ENCODE data around the gene EBPL. TPM values are rescaled to one million over a fixed set of nuclear protein-coding genes. Genes with fewer than 3 reads are reported as not detected.

The EBPL gene
- total and polyA plus RNA-seq, 2 of the 4 experiments (the other 2 are of a cell fraction): 57.9 to 65.3 TPM

DNA sequence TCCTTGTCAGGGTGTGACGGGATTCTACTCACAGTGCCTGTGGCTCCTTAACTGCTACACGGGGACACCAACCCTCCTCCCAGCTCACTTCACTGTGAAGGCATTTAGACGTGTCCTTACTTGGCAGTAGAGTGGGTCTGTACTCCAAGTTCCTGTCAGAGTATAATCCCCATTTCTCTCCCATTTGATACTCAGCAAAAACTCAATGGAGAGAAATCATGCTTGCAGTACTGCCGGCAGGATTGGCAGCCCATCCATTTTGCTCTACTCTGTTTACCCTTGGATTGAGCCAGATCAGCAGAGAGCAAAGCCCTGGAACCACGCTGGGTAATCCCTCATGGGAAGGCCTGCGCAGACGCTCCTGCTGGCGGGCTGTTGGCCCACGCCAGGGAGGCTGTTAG is 34.0 kb downstream of the EBPL start:
- no peak overlapping the region; the same call in 1 of the 2 replicates for H2AK5ac ChIP-seq (ENCODE audit: low read depth, low read length)
- DNase-seq (no peak), ATAC-seq (ENCODE audit: low read depth) (no peak)
- H2BK120ac ChIP-seq (ENCODE audit: low read depth, low read length): no peak overlapping the region
- H3K9ac ChIP-seq (ENCODE audit: low read depth, low read length): no peak overlapping the region
- no peaks in the 10 kb centered on the region for H3K9me3 ChIP-seq (ENCODE audit: control insufficient read depth, insufficient read depth, low read length)
- H3K23ac ChIP-seq (ENCODE audit: low read depth, low read length): no peak overlapping the region
- H3K4me2 ChIP-seq (ENCODE audit: low read depth, low read length): no peak overlapping the region
- H2AK9ac ChIP-seq (replicated peaks; ENCODE audit: low read depth, low read length, poor library complexity): no peak overlapping the region
- no peak overlapping the region for H4K5ac ChIP-seq (ENCODE audit: low read depth, low read length)
- H4K8ac ChIP-seq (ENCODE audit: low read depth in 2 of 2, low read length in 2 of 2): no peak overlapping the region
- no peak overlapping the region for H2BK20ac ChIP-seq (ENCODE audit: low read depth, low read length)
- no peaks in the 10 kb centered on the region for H3K79me1 ChIP-seq (ENCODE audit: low read depth in 1 of 2, low read length in 2 of 2)
- in situ Hi-C loops (cut with MboI; ENCODE audit: low sequenced_read_pairs) (loop anchor here (25.0 kb wide), 2 partner anchors 1255 to 1405 kb away; partner anchors contain the start of gene RNASEH2B), dilution Hi-C loops (cut with HindIII; ENCODE audit: low sequenced_read_pairs, unreplicated experiment) (no loop called here), intact Hi-C loops (cut with micrococcal nuclease) (no loop called here)
- H3K18ac ChIP-seq (ENCODE audit: low read depth, low read length): no peak overlapping the region
- BruUV-seq (replicated peaks): no TSS peak
- POLR2A ChIA-PET (ENCODE audit: unreplicated experiment): no interaction called here
- H3K4me3 ChIP-seq (ENCODE audit: insufficient read depth, low read depth, low read length): no peak overlapping the region
- peaks cover 14% of the 10 kb centered on the region for H3K36me3 ChIP-seq (ENCODE audit: control insufficient read depth, insufficient read depth, low read length)
- H4K91ac ChIP-seq (ENCODE audit: insufficient read depth, low read depth, low read length): no peak overlapping the region
- H3K56ac ChIP-seq (ENCODE audit: extremely low read depth, insufficient read depth, low read length): no peak overlapping the region
- H3K27ac ChIP-seq (ENCODE audit: insufficient read depth, low read length): no peak overlapping the region
- H2BK15ac ChIP-seq (ENCODE audit: low read depth, low read length): no peak overlapping the region
- 83% methylated on average over 5 of the region's 9 CpGs; no CpG with 5 or more reads in 1 of the 2 experiments for WGBS, 2 experiments (ENCODE audit: extremely low coverage in 2 of 2, insufficient read length in 1 of 2)
- peaks cover 4% of the 10 kb centered on the region; the same call in 1 of the 2 replicates for H3K9me1 ChIP-seq (ENCODE audit: insufficient read depth, low read length)
- H3K27me3 ChIP-seq (ENCODE audit: control insufficient read depth, insufficient read depth, low read length): no peaks in the 10 kb centered on the region
- H4K20me1 ChIP-seq (ENCODE audit: insufficient read depth, low read length): no peaks in the 10 kb centered on the region
- H2BK5ac ChIP-seq (ENCODE audit: low read depth, low read length, poor library complexity, severe bottlenecking): no peak overlapping the region
- TF ChIP-seq BHLHE40 (IDR thresholded peaks at IDR 0.05; ENCODE audit: low read depth, low read length) (no peak), RAD21 (IDR thresholded peaks at IDR 0.05; ENCODE audit: low read length) (no peak), ELK1 (IDR thresholded peaks at IDR 0.05; ENCODE audit: borderline replicate concordance, low read depth, low read length) (no peak), CHD1 (IDR thresholded peaks at IDR 0.05; ENCODE audit: low read depth, low read length) (no peak), RCOR1 (IDR thresholded peaks at IDR 0.05; ENCODE audit: insufficient replicate concordance, low read length) (no peak), FOS (IDR thresholded peaks at IDR 0.05; ENCODE audit: low read depth, low read length) (no peak), MXI1 (IDR thresholded peaks at IDR 0.05; ENCODE audit: borderline replicate concordance, low read depth, low read length) (no peak), CEBPB (IDR thresholded peaks at IDR 0.05; ENCODE audit: low read depth, low read length) (no peak), MAZ (IDR thresholded peaks at IDR 0.05; ENCODE audit: borderline replicate concordance, low read depth, low read length) (no peak), POLR2A (IDR thresholded peaks at IDR 0.05; ENCODE audit: low read depth, low read length) (no peak), RFX5 (IDR thresholded peaks at IDR 0.05; ENCODE audit: low read depth, low read length) (no peak), SMC3 (IDR thresholded peaks at IDR 0.05; ENCODE audit: low read depth, low read length) (no peak), MAFK (IDR thresholded peaks at IDR 0.05; ENCODE audit: low read depth, low read length) (no peak), NFE2L2 (IDR thresholded peaks at IDR 0.05; ENCODE audit: low read depth, low read length) (no peak)
- TF ChIP-seq, protein P1, sequence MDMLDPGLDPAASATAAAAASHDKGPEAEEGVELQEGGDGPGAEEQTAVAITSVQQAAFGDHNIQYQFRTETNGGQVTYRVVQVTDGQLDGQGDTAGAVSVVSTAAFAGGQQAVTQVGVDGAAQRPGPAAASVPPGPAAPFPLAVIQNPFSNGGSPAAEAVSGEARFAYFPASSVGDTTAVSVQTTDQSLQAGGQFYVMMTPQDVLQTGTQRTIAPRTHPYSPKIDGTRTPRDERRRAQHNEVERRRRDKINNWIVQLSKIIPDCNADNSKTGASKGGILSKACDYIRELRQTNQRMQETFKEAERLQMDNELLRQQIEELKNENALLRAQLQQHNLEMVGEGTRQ (IDR thresholded peaks at IDR 0.05; ENCODE audit: low read depth, low read length): no peak
- TF ChIP-seq, protein P2, sequence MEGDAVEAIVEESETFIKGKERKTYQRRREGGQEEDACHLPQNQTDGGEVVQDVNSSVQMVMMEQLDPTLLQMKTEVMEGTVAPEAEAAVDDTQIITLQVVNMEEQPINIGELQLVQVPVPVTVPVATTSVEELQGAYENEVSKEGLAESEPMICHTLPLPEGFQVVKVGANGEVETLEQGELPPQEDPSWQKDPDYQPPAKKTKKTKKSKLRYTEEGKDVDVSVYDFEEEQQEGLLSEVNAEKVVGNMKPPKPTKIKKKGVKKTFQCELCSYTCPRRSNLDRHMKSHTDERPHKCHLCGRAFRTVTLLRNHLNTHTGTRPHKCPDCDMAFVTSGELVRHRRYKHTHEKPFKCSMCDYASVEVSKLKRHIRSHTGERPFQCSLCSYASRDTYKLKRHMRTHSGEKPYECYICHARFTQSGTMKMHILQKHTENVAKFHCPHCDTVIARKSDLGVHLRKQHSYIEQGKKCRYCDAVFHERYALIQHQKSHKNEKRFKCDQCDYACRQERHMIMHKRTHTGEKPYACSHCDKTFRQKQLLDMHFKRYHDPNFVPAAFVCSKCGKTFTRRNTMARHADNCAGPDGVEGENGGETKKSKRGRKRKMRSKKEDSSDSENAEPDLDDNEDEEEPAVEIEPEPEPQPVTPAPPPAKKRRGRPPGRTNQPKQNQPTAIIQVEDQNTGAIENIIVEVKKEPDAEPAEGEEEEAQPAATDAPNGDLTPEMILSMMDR (conservative IDR thresholded peaks at IDR 0.05; ENCODE audit: low read depth, low read length): no peak
- H2AFZ ChIP-seq (replicated peaks; ENCODE audit: low read length, poor library complexity): peak overlapping the region; percentile 18
- H3K4ac ChIP-seq (ENCODE audit: low read depth, low read length): no peak overlapping the region
- CTCF ChIA-PET: no interaction called here
- no peak overlapping the region for H3K14ac ChIP-seq (replicated peaks; ENCODE audit: low read depth, low read length)
- H3K4me1 ChIP-seq (ENCODE audit: control insufficient read depth, insufficient read depth, low read length): no peaks in the 10 kb centered on the region; the same call in 1 of the 2 replicates
